NK-92 treated with Interleukin-12 subunit alpha and Interleukin-12 subunit beta, amount 100 ng/mL, for 24 hours (cell line): ENCODE results near the gene GRK6.
"Not testable (repeated sequence)": the region's sequence is repeated elsewhere in the genome, so short reads cannot be mapped to it uniquely, and the experiment has no call there.

Experiments
- DNase-seq: peaks from one replicate; lab custom pipeline; 2025; lab: John Stamatoyannopoulos, UW

Gene GRK6

GRCh38 chr5:177470759-177471536, 44.5 kb downstream of the GRK6 start:
- no peak for DNase-seq

DNA sequence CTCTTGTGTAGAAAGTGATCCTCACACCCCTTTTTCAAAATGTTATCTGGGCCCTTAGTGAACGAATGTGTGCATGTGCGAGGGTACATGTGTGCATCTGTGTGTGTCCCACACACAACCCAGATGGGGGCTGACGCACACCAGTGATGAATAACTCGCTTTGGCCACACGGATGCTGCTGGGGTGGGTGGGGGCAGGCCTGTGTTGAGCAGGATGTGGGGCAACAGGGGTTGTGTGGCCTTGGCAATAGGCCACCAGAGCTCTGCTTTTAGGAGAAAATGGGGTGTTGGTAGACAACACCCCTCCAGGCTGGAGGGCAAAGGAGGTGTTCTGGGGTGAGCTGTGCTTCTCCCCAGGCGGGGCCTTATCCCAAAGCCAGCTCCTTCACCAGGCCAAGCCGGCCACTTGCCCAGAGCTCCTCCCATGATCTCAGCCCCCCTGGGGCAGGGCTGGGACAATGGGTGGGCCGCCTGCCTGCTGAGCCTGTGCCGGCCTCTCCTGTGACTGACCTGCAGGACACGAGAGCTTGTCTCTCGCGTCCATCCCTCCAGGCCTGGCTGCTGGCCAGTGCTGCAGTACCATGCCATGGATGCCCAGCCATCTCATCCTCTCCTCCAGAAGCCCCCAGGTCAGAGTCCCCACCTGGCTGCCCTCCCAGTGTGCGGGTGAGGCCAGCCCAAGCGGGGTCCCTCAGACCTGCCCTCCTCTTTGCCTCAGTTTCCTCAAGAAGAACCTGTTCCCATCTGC, 45.3 kb downstream of the GRK6 start:
- no peak for DNase-seq

DNA sequence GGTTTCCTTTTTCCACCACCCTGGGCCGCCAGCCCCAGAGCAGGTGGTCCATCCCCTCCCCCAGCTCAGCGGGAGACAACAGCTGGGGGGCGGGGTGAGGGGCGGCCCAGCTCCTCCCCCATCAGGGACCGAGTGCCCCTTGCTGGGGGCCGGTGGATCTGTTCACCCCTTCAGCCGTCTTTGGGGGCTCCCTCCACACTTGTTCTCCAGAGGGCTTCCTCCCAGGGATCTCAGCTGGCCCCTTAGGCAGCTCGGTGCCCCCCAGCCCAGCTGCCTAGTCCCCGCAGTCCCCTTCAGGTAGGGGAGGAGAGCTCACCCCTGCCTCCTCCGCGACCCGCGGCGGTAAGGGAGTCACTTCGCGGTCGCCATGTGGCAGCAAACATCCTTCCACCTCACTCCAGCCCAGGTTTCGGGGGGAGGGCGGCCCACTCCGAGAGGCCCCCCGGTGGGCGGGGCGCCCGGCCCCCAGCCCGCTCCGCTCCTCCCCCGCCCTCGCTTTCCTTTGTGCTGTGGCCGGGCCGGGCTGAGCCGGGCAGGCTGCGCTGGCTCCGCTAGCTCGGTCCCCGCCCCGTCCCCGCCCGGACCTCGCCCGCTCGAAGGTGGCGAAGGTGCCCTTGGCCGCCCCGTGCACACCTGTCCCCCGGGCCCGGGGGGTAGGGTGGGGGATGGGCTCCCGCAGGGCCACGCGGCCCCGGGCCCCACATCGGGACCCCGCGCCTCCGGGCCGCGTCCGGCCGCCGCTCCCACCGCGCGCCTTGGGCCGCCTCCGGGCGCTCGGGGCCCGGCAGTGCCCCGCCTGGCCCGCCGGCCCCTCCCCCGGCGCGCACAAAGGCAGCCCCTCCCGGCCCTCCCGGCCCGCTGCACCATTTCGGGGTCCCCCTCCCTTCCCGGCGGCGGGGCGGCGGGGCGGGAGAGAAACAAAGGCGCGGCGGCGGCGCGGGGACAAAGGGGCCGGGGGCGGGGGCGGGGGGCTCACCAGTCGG, 46.3 kb downstream of the GRK6 start:
- no peak for DNase-seq

- DNase-seq: no peak
These were observed 47.0 kb downstream of the GRK6 start, which contains the start of gene DBN1 for GRCh38 chr5:177473443-177474001. DBN1 (minus strand) TSS chr5:177473634; CDS start chr5:177473521, 113 bp downstream.

DNA sequence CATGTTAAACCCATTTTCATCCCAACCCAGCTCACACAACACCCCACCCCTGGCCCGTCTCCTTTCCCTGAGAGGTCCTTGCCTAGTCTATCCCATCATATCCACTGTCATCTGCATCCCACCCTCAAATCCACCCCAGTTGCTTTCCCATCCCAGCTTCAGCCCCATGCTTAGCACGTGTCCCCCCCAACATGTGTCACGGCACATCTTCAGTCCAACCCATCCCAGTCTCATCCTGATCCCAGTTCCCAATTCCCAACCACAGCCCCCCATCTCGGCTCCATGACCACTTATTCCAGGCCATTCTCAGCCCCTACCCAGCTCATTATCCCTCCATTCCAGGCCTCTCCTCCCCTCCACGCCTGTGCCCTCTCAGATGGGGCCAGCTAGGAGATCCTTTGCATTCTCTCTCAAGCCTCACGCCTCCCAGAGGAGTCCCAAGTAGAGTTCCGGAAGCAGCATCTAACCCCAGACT, 47.6 kb downstream of the GRK6 start:
- DNase-seq: no peak

- DNase-seq: no peak
These were observed 48.5 kb downstream of the GRK6 start for GRCh38 chr5:177474846-177475562.

GRCh38 chr5:177475563-177476427, 49.3 kb downstream of the GRK6 start:
- DNase-seq: no peak

GRCh38 chr5:177476531-177477233, 50.2 kb downstream of the GRK6 start:
- DNase-seq: no peak

DNA sequence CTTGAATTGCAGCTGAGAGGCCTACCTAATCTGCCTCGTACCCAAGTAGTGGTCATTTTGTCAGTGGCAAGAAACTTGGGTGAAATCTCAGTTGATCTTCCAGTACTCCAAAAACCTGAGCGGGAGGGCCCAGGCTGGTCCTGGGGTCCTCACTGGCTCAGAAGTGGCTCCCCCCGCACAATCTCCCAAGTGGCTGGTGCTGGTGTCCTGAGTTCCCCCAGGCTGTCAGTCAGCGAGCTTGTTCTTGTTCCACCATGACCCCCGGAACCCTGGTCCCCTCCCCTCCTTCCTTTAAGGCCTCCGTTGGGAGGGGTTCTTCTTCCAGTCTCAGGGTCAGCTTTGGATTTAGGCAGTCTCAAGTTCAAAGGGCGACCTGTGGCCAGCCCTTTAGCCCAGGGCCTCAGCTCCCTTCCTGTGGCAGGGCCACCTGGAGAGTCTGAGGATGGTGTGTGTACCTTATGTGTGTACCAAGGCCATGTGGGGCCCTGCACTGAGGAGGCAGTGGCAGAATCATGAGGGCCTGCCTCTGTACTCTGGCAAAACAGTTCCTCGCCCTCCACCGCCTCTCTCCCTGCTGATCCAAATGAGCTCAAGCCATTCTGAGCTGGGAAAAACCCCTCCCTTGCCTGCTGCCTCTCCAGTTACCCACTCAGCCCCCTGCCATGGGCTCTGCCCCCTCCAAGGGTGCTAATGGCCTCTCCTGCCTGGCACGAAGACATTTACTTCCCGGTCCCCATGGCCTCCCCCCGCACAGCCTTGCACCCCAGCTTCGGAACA, 51.4 kb downstream of the GRK6 start:
- no peak for DNase-seq

DNA sequence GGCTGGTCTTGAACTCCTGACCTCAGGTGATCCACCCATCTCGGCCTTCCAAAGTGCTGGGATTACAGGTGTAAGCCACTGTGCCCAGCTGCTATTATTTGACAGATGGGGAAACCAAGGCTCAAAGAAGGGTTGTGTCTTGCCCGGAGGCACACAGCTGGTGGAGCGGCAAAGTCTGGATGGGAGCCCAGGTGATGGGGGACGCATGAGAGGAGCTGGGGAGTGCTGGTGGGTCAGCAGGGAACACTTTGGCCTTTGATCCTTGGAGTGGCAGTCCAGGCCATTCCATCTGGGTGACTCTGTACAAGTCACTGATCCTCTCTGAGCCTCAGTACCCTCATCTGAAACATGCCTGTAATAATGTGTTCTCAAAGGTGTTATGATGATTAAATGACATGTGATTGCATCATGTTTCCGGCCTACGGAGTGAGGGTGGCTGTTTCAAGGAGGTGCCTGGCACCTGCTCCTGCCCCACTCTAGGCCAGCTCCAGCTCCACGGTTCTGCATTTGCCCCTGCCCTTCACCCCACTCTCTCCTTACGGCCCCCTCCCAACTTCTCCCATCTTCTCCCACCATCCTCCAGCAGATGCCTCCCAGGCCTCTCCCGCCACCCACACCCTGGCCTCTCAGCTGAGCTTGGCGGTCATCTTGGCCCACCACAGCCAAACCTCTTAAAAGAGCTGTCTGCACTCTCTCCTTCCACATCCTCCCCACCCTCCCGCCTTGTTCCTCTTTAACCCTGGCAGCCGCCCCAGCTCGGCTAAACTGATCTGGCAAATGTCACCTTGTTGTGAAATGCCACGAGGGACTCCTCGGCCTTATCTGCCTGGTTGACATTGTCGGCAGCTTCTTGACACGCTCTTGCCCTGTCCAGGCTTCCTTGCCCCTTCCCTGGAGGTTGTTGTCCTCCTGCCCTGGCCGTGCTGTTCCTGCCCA, 52.5 kb downstream of the GRK6 start:
- DNase-seq: peak; percentile 48

- DNase-seq: no peak
These were observed 53.3 kb downstream of the GRK6 start for GRCh38 chr5:177479774-177480173.

GRCh38 chr5:177482359-177482795, 55.9 kb downstream of the GRK6 start:
- no peak for DNase-seq

- DNase-seq: no peak
These were observed 56.6 kb downstream of the GRK6 start for GRCh38 chr5:177483042-177483441.

DNA sequence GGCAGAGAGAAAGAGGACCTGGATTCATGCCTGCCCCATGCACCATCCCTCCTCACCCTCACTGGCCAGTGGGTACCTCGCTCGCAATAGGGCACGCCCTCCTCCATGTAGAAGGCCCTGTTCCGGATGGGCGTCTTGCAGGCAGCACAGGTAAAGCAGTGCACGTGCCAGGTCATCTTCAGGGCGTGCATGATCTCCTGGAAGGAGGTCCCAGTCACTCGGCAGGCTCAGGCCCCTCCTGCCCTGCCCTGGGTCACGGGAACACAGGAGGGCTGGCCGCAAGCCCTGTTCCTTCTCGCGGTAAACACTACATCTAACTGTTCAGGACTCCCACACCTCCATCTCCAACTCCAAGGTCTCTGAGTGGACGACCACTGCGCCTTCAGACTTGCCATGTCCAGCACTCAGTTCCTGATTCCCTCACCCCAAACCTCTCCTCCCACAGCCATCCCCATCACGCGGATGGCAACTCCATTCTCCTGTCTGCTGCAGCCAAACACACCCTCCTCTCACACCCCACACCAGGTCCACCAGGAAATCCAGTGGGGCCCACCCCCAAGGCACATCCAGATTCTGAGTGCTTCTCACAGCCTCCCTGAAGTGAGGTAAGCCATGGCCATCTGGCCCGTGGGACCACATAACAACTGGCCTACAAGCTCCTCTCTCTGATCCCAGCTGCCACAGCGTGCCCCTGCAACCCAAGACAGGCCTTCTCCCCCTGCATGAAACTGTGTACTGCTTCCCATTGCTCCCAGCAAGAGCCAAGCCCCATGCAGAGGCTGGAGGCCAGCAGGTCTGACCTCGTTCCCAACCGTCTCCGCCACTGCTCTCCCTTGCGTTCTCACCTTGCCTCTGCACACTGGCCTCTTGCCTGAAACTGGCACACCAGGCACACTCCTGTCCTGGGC, 57.8 kb downstream of the GRK6 start:
- DNase-seq: no peak

GRCh38 chr5:177484902-177485549, 58.5 kb downstream of the GRK6 start:
- no peak for DNase-seq

DNA sequence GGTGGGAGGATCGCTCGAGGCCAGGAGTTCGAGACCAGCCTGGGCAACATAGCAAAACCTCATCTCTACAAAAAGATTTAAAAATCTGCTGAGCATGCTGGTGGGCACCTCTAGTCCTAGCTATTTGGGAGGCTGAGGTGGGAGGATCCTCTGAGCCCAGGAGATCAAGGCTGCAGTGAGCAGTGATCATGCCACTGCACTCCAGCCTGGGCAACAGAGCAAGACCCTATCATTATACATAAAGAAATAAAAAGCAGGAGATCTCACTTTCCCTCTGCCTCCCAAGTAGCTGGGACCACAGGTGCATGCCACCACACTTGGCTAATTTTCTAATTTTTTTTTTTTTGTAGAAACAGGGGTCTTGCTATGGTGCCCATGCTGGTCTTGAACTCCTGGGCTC, 59.3 kb downstream of the GRK6 start:
- not testable (repeated sequence) for DNase-seq
